Measurements from ENCODE around the gene C5orf15. TPM values are rescaled to one million over a fixed set of nuclear protein-coding genes. Genes with fewer than 3 reads are reported as not detected.

The C5orf15 gene
- total and polyA plus RNA-seq, 9 of the 15 experiments (the other 6 are each of a cell fraction or from before 2014, with no cell fraction given): 23.3 to 50.7 (median 35.5) TPM

GRCh38 chr5:133936651-133937015 is 31.8 kb downstream of the C5orf15 start (continued):
- TF ChIP-seq MGA (IDR thresholded peaks at IDR 0.05) (peak; percentile 90), PURB (CRISPR knock-in tag; IDR thresholded peaks at IDR 0.05; ENCODE audit: low read depth) (no peak), ZBTB12 (CRISPR knock-in tag; IDR thresholded peaks at IDR 0.05) (no peak), HDAC8 (tag; IDR thresholded peaks at IDR 0.05) (no peak), TRIM24 (IDR thresholded peaks at IDR 0.05) (peak in 1 of 2 experiments; percentile 46; a peak in 1 of 4 replicates), MNT (conservative IDR thresholded peaks at IDR 0.05) (peak; percentile 30 to 62; a peak in 3 of 4 replicates), ZNF449 (CRISPR knock-in tag; IDR thresholded peaks at IDR 0.05) (0 out of 2 replicates have a peak, but pooled peaks have one; percentile 53), PKNOX1 (IDR thresholded peaks at IDR 0.05) (no peak), NFYB (IDR thresholded peaks at IDR 0.05; ENCODE audit: extremely low read depth, insufficient read length) (no peak), RBM34 (IDR thresholded peaks at IDR 0.05; ENCODE audit: borderline replicate concordance, insufficient read depth, low read length) (no peak), TBL1XR1 (IDR thresholded peaks at IDR 0.05; ENCODE audit: low read length in 2 of 2) (peak in 1 of 2 experiments; percentile 38; a peak in 1 of 4 replicates)

All from K562 (cell line).